Measurements from ENCODE around the gene AGBL5.

The AGBL5 gene

GRCh38 chr2:27086724-27087593 is 35.5 kb downstream of the AGBL5 start, which contains the start of gene KHK:
Gene KHK, plus strand, starts transcription at chr2:27086772. Its CDS starts 488 bp downstream, at chr2:27087260.
- Histone ChIP-seq H3K4me3 (ENCODE audit: low read length in 2 of 2) (peak within 1 kb of the TSS; percentile 88 to 93), H3K9me3 (ENCODE audit: control insufficient read depth in 2 of 2, low read length in 2 of 2) (no peaks in the 10 kb centered on the region), H3K36me3 (ENCODE audit: control insufficient read depth in 2 of 2, insufficient read depth in 2 of 2, low read length in 2 of 2) (peaks cover 2 to 6% of the 10 kb centered on the region in 2 donors), H3K4me1 (ENCODE audit: control insufficient read depth, insufficient read depth, low read length) (peaks cover 53% of the 10 kb centered on the region), H3K9ac (ENCODE audit: low read length in 2 of 2) (peak within 1 kb of the TSS; percentile 62 to 64), H3K27me3 (ENCODE audit: control insufficient read depth in 1 of 2, insufficient read depth in 2 of 2, low read length in 2 of 2) (no peaks in the 10 kb centered on the region), H3K27ac (ENCODE audit: low read length) (peak within 1 kb of the TSS; percentile 82)

GRCh38 chr2:27087823-27088410 is 36.4 kb downstream of the AGBL5 start:
- no peaks in the 10 kb centered on the region for H3K27me3 ChIP-seq (ENCODE audit: control insufficient read depth in 1 of 2, insufficient read depth in 2 of 2, low read length in 2 of 2)
- H3K9me3 ChIP-seq (ENCODE audit: control insufficient read depth in 2 of 2, low read length in 2 of 2) = no peaks in the 10 kb centered on the region
- peaks cover 0 to 2% of the 10 kb centered on the region in 2 donors for H3K36me3 ChIP-seq (ENCODE audit: control insufficient read depth in 2 of 2, insufficient read depth in 2 of 2, low read length in 2 of 2)
- peaks cover 44% of the 10 kb centered on the region for H3K4me1 ChIP-seq (ENCODE audit: control insufficient read depth, insufficient read depth, low read length)
- no peak overlapping the region for H3K4me3 ChIP-seq (ENCODE audit: low read length in 2 of 2)
- no peak overlapping the region for H3K27ac ChIP-seq (ENCODE audit: low read length)
- H3K9ac ChIP-seq (ENCODE audit: low read length in 2 of 2) = no peak overlapping the region

- no peak overlapping the region for H3K27ac ChIP-seq (ENCODE audit: low read length)
- H3K9me3 ChIP-seq (ENCODE audit: control insufficient read depth in 2 of 2, low read length in 2 of 2) = no peaks in the 10 kb centered on the region
- peaks cover 37% of the 10 kb centered on the region for H3K4me1 ChIP-seq (ENCODE audit: control insufficient read depth, insufficient read depth, low read length)
- H3K4me3 ChIP-seq (ENCODE audit: low read length in 2 of 2) = no peak overlapping the region
- H3K9ac ChIP-seq (ENCODE audit: low read length in 2 of 2) = no peak overlapping the region
- peaks cover 0 to 2% of the 10 kb centered on the region in 2 donors for H3K36me3 ChIP-seq (ENCODE audit: control insufficient read depth in 2 of 2, insufficient read depth in 2 of 2, low read length in 2 of 2)
- H3K27me3 ChIP-seq (ENCODE audit: control insufficient read depth in 1 of 2, insufficient read depth in 2 of 2, low read length in 2 of 2) = no peaks in the 10 kb centered on the region
These were observed 37.2 kb downstream of the AGBL5 start for GRCh38 chr2:27088634-27089033.

- Histone ChIP-seq H3K36me3 (ENCODE audit: control insufficient read depth in 2 of 2, insufficient read depth in 2 of 2, low read length in 2 of 2) (peaks cover 0 to 2% of the 10 kb centered on the region in 2 donors), H3K9ac (ENCODE audit: low read length in 2 of 2) (no peak overlapping the region)
These were observed 37.9 kb downstream of the AGBL5 start for GRCh38 chr2:27089111-27089954.

GRCh38 chr2:27091746-27092695 is 40.6 kb downstream of the AGBL5 start:
- no peak overlapping the region for H3K27ac ChIP-seq (ENCODE audit: low read length)
- H3K9ac ChIP-seq (ENCODE audit: low read length in 2 of 2) = no peak overlapping the region
- H3K27me3 ChIP-seq (ENCODE audit: control insufficient read depth in 1 of 2, insufficient read depth in 2 of 2, low read length in 2 of 2) = no peaks in the 10 kb centered on the region
- H3K36me3 ChIP-seq (ENCODE audit: control insufficient read depth in 2 of 2, insufficient read depth in 2 of 2, low read length in 2 of 2) = peaks cover 0 to 2% of the 10 kb centered on the region in 2 donors
- no peaks in the 10 kb centered on the region for H3K9me3 ChIP-seq (ENCODE audit: control insufficient read depth in 2 of 2, low read length in 2 of 2)
- H3K4me3 ChIP-seq (ENCODE audit: low read length in 2 of 2) = no peak overlapping the region
- peaks cover 19% of the 10 kb centered on the region for H3K4me1 ChIP-seq (ENCODE audit: control insufficient read depth, insufficient read depth, low read length)

More at GRCh38 chr2:27089111-27089954, 37.9 kb downstream of the AGBL5 start:
- H3K9me3 ChIP-seq (ENCODE audit: control insufficient read depth in 2 of 2, low read length in 2 of 2) = no peaks in the 10 kb centered on the region
- no peaks in the 10 kb centered on the region for H3K27me3 ChIP-seq (ENCODE audit: control insufficient read depth in 1 of 2, insufficient read depth in 2 of 2, low read length in 2 of 2)
- no peak overlapping the region for H3K27ac ChIP-seq (ENCODE audit: low read length)
- no peak overlapping the region for H3K4me3 ChIP-seq (ENCODE audit: low read length in 2 of 2)
- peaks cover 30% of the 10 kb centered on the region for H3K4me1 ChIP-seq (ENCODE audit: control insufficient read depth, insufficient read depth, low read length)

GRCh38 chr2:27092696-27093429 is 41.4 kb downstream of the AGBL5 start:
- Histone ChIP-seq H3K9ac (ENCODE audit: low read length in 2 of 2) (no peak overlapping the region), H3K27me3 (ENCODE audit: control insufficient read depth in 1 of 2, insufficient read depth in 2 of 2, low read length in 2 of 2) (no peaks in the 10 kb centered on the region), H3K36me3 (ENCODE audit: control insufficient read depth in 2 of 2, insufficient read depth in 2 of 2, low read length in 2 of 2) (peaks cover 0 to 5% of the 10 kb centered on the region in 2 donors), H3K4me3 (ENCODE audit: low read length in 2 of 2) (no peak overlapping the region), H3K9me3 (ENCODE audit: control insufficient read depth in 2 of 2, low read length in 2 of 2) (no peaks in the 10 kb centered on the region), H3K27ac (ENCODE audit: low read length) (no peak overlapping the region), H3K4me1 (ENCODE audit: control insufficient read depth, insufficient read depth, low read length) (peaks cover 14% of the 10 kb centered on the region)

GRCh38 chr2:27093430-27094352 is 42.2 kb downstream of the AGBL5 start:
- Histone ChIP-seq H3K4me1 (ENCODE audit: control insufficient read depth, insufficient read depth, low read length) (peaks cover 14% of the 10 kb centered on the region), H3K9me3 (ENCODE audit: control insufficient read depth in 2 of 2, low read length in 2 of 2) (no peaks in the 10 kb centered on the region), H3K9ac (ENCODE audit: low read length in 2 of 2) (no peak overlapping the region), H3K4me3 (ENCODE audit: low read length in 2 of 2) (no peak overlapping the region), H3K27me3 (ENCODE audit: control insufficient read depth in 1 of 2, insufficient read depth in 2 of 2, low read length in 2 of 2) (no peaks in the 10 kb centered on the region), H3K36me3 (ENCODE audit: control insufficient read depth in 2 of 2, insufficient read depth in 2 of 2, low read length in 2 of 2) (peaks cover 0 to 5% of the 10 kb centered on the region in 2 donors), H3K27ac (ENCODE audit: low read length) (no peak overlapping the region)

- Histone ChIP-seq H3K9me3 (ENCODE audit: control insufficient read depth in 2 of 2, low read length in 2 of 2) (no peaks in the 10 kb centered on the region), H3K9ac (ENCODE audit: low read length in 2 of 2) (no peak overlapping the region), H3K4me1 (ENCODE audit: control insufficient read depth, insufficient read depth, low read length) (peaks cover 14% of the 10 kb centered on the region), H3K27ac (ENCODE audit: low read length) (no peak overlapping the region), H3K27me3 (ENCODE audit: control insufficient read depth in 1 of 2, insufficient read depth in 2 of 2, low read length in 2 of 2) (no peaks in the 10 kb centered on the region), H3K4me3 (ENCODE audit: low read length in 2 of 2) (no peak overlapping the region), H3K36me3 (ENCODE audit: control insufficient read depth in 2 of 2, insufficient read depth in 2 of 2, low read length in 2 of 2) (peaks cover 0 to 8% of the 10 kb centered on the region in 2 donors)
These were observed 43.0 kb downstream of the AGBL5 start for GRCh38 chr2:27094353-27094984.
